Measurements from ENCODE around the gene EPHB2. TPM values are rescaled to one million over a fixed set of nuclear protein-coding genes. Genes with fewer than 3 reads are reported as not detected.

Gene EPHB2
- polyA plus RNA-seq, 2 of the 4 experiments (the other 2 are of a cell fraction), result 13.0 to 35.3 TPM

GRCh38 chr1:22808676-22809483 is 98.2 kb downstream of the EPHB2 start:
- DNase-seq (ENCODE audit: low read depth in 1 of 2, low spot score in 1 of 2) (no peak), ATAC-seq (no peak), FAIRE-seq (no peak)
- no peak overlapping the region for H3K27ac ChIP-seq
- ChIA-PET CTCF (interaction anchor here (0.5 to 1.4 kb wide), 4 partner anchors 11 to 1125 kb away, joined by 3 to 5 read pairs (median 4); no protein-coding TSS in a partner anchor), POLR2A (no interaction called here)
- no peak for TF ChIP-seq CHD2 (IDR thresholded peaks at IDR 0.05; ENCODE audit: low read length, partially characterized antibody)
- TF ChIP-seq GATA3 (IDR thresholded peaks at IDR 0.05; ENCODE audit: borderline replicate concordance), result no peak
- TF ChIP-seq ZC3H11A (IDR thresholded peaks at IDR 0.05), result no peak
- no peak for TF ChIP-seq JUN (IDR thresholded peaks at IDR 0.05)
- no peak for TF ChIP-seq CBX8 (IDR thresholded peaks at IDR 0.05)
- no peak for TF ChIP-seq HOXB13 (CRISPR knock-in tag; IDR thresholded peaks at IDR 0.05; ENCODE audit: low read depth)
- TF ChIP-seq NFE2L2 (conservative IDR thresholded peaks at IDR 0.05; ENCODE audit: low read length), result no peak
- TF ChIP-seq, protein P1, sequence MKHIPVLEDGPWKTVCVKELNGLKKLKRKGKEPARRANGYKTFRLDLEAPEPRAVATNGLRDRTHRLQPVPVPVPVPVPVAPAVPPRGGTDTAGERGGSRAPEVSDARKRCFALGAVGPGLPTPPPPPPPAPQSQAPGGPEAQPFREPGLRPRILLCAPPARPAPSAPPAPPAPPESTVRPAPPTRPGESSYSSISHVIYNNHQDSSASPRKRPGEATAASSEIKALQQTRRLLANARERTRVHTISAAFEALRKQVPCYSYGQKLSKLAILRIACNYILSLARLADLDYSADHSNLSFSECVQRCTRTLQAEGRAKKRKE (CRISPR knock-in tag; IDR thresholded peaks at IDR 0.05; ENCODE audit: low read depth), result no peak
- no peak for TF ChIP-seq RFX5 (IDR thresholded peaks at IDR 0.05)
- TF ChIP-seq, protein P2, sequence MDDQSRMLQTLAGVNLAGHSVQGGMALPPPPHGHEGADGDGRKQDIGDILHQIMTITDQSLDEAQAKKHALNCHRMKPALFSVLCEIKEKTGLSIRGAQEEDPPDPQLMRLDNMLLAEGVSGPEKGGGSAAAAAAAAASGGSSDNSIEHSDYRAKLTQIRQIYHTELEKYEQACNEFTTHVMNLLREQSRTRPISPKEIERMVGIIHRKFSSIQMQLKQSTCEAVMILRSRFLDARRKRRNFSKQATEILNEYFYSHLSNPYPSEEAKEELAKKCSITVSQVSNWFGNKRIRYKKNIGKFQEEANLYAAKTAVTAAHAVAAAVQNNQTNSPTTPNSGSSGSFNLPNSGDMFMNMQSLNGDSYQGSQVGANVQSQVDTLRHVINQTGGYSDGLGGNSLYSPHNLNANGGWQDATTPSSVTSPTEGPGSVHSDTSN (IDR thresholded peaks at IDR 0.05), result no peak
- TF ChIP-seq SREBF2 (IDR thresholded peaks at IDR 0.05), result no peak
- TF ChIP-seq ZSCAN20 (CRISPR knock-in tag; IDR thresholded peaks at IDR 0.05), result no peak
- WGBS (ENCODE audit: missing lambda C conversion rate), result 84% methylated on average over 12 of the region's 15 CpGs
- no peaks in the 10 kb centered on the region for H3K4me1 ChIP-seq
- no peaks in the 10 kb centered on the region for H3K9me3 ChIP-seq
- no peak overlapping the region for H3K4me3 ChIP-seq
- H3K4me2 ChIP-seq, result no peak overlapping the region

- CTCF ChIA-PET, result no interaction called here
- no peak overlapping the region for H3K4me2 ChIP-seq
- H3K4me3 ChIP-seq, result no peak overlapping the region
- no peak overlapping the region for H3K27ac ChIP-seq
- POLR2A ChIA-PET, result no interaction called here
- DNase-seq (ENCODE audit: low read depth in 1 of 2, low spot score in 1 of 2) (no peak), FAIRE-seq (no peak), ATAC-seq (no peak)
- 90% methylated on average over 4 of the region's 4 CpGs for WGBS (ENCODE audit: missing lambda C conversion rate)
- no peaks in the 10 kb centered on the region for H3K9me3 ChIP-seq
- TF ChIP-seq ZFP36 (IDR thresholded peaks at IDR 0.05; ENCODE audit: borderline replicate concordance, partially characterized antibody), result no peak
- TF ChIP-seq SREBF2 (IDR thresholded peaks at IDR 0.05), result no peak
- no peak for TF ChIP-seq FOSL2 (IDR thresholded peaks at IDR 0.05)
- TF ChIP-seq FOSL2 (CRISPR knock-in tag; IDR thresholded peaks at IDR 0.05), result no peak
- TF ChIP-seq, protein P3, sequence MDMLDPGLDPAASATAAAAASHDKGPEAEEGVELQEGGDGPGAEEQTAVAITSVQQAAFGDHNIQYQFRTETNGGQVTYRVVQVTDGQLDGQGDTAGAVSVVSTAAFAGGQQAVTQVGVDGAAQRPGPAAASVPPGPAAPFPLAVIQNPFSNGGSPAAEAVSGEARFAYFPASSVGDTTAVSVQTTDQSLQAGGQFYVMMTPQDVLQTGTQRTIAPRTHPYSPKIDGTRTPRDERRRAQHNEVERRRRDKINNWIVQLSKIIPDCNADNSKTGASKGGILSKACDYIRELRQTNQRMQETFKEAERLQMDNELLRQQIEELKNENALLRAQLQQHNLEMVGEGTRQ (IDR thresholded peaks at IDR 0.05), result no peak
- TF ChIP-seq HOXA7 (CRISPR knock-in tag; IDR thresholded peaks at IDR 0.05), result no peak
- TF ChIP-seq BCL3 (IDR thresholded peaks at IDR 0.05), result no peak
- no peak for TF ChIP-seq HMGXB4 (CRISPR knock-in tag; IDR thresholded peaks at IDR 0.05; ENCODE audit: borderline replicate concordance)
- TF ChIP-seq KDM5A (IDR thresholded peaks at IDR 0.05), result no peak
- TF ChIP-seq RFX5 (IDR thresholded peaks at IDR 0.05), result no peak
- TF ChIP-seq HOXB5 (CRISPR knock-in tag; IDR thresholded peaks at IDR 0.05), result no peak
- no peak for TF ChIP-seq ZC3H11A (IDR thresholded peaks at IDR 0.05)
- no peak for TF ChIP-seq RAD21 (conservative IDR thresholded peaks at IDR 0.05 in 1 of 2, IDR thresholded peaks at IDR 0.05 in 1 of 2)
- no peaks in the 10 kb centered on the region for H3K4me1 ChIP-seq
These were observed 99.1 kb downstream of the EPHB2 start for GRCh38 chr1:22809783-22810182.
